Amygdala (tissue), 56 donors: ENCODE results near the gene NMRAL1.

Experiments
- DNase-seq, 56 donors: peaks; one replicate each; lab custom pipeline; 2025; lab: John Stamatoyannopoulos, UW

The NMRAL1 gene

DNA sequence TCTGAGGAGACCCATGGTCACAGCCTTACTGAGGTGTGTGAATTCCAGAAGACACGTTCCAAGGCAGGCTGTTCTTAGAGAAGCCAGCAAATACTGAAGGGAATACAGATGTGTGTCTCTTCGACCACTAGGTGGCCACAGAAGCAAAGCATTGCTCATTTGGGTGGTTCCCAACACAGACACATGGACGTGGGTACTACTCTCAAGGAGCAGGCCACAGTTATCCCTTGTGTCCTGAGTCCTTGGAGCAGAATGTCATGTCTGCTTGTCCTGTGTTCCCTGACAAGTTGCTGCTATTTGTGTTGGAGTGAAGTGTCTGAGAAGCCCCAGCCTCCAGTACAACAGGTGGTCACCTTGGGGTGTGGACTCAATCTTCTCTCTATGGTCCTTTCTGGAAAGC is 32.0 kb upstream of the NMRAL1 start:
- peak in 42 of 56 donors; percentile 19 to 81 (median 52) for DNase-seq

DNA sequence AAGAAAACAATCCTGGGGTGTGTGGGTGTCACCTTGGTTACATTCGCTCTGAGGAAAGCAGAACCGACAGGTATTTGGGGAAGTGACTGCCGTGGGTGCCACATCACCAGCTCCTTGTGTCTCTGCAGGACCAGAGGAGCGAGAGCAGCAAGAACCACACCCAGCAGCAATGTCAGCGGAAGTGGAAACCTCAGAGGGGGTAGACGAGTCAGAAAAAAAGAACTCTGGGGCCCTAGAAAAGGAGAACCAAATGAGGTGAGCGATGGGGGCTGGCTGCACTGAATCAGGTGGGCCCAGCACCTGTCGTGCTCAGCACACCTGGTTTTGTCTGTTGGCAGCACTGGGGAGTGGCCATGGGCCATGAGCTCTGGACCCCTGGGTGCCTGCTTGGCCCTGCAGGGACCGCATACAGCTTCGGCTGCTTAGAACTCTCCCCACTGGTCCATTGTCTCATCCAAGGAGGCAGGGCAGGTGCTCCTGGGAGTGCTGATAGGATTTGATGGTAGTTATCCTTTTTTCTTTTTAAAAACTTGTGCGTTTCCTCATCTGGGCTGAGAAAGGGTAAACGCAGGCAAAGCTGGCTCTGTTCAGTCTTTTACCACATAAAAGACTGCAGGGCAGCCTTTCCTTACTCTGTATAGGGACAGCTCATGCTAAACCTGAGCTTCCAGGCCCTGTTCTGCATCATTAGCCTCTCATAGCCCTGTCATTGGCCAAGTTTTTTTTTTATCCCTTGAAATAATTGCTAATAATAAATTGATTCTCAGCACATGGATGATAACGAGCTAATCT is 31.1 kb upstream of the NMRAL1 start:
- no peak for DNase-seq

DNA sequence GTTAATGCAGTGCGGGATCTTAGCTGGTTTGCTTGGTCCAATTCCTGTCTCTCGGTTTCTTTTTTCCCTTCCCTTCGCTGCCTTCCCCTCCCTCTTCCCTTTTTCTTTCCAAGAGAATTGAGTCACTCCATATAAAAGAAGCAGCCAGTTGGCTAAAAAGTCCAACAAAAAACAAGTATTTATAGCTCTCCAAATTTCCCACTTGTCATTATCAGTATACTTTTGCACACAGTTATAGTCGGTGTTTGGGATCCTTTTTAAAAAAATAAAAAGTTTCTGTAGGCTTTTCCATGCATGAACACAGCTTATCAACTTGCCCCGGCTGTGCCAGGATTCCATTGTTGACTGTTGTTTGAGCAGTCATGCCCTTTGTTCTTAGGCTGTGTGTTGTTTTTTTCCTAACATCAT is 26.6 kb upstream of the NMRAL1 start:
- peak in 7 of 56 donors; percentile 22 to 68 (median 39) for DNase-seq

DNA sequence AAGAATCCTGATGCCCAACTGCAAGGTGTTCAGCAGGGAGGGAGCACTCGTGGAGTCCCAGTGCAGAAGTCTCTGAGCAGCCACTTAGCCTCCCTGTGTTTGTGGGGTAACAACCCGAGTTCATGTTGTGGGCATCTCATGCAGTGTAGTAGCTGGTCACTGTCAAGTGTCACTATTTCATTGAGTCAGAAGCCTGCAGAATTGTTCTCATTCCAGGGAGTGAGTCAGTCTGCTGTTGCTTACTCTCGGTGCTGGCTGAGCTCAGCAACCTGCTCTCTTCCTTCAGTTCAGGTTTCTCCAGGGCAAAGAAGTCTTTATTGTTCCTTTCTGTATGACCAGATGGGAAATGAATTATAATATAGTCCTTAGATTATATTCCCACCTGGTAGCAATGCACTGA is 25.8 kb upstream of the NMRAL1 start:
- peak in 8 of 56 donors; percentile 25 to 47 (median 32) for DNase-seq

DNA sequence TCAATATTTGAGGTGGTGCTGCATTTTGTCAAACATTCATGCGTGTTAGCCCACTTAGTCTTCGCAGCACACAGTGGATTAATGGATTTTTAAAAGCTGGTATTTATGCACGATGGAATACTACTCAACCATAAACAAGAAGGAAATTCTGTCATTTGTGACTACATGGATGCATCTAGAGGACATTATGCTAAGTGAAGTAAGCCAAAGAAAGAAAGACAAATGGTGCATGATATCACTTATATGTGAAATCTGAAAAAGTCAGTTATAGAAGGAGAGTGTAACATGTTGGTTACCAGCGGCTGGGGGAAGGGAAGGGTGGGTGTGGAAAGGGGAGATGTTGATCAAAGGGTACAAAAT is 24.8 kb upstream of the NMRAL1 start:
- DNase-seq = no peak

DNA sequence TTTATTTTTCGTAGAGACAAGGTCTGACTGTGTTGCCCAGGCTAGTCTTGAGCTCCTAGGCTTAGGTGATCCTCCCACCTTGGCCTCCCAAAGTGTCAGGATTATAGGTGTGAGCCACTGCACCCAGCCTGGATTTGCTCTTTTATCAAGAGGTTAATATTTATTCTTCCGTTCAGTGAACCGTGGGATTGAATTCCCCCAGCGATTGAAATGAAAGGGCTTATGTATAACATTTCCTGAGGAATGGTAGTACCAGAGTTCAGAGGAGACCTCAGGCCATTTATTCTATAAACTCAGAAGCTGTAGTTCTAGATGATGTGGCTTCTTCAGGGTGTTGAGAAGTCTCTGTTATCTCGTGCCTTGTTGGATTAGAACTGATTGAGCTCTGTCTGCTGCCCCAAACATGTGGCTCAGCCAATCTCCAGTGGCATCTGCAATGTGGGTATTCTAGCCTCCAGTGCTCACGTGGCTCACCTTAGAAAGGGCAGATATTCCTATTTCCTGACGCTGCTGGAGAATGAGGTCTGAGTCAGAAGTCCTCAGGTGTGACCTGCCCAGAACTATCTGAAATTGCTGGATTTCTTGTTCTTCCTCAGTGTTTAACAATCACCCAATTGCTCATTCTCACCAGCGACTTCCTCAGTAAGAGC is 24.2 kb upstream of the NMRAL1 start:
- DNase-seq = no peak

DNA sequence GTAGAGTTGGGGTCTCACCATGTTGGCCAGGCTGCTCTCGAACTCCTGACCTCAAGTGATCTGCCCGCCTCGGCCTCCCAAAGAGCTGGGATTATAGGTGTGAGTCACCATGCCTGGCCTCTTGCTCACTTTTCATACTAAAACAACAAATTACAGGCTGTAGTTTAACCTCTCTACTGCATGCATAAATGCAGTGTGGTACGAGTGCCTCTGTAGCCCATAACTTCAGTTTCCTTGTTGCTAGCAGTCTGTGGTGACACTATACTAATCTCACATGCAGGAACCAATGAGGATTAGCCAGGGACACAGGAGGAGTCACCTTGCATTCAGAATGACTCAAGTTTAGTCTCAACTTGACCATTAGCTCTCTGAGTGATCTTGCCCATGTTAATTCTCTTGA is 21.9 kb upstream of the NMRAL1 start:
- no peak for DNase-seq

DNA sequence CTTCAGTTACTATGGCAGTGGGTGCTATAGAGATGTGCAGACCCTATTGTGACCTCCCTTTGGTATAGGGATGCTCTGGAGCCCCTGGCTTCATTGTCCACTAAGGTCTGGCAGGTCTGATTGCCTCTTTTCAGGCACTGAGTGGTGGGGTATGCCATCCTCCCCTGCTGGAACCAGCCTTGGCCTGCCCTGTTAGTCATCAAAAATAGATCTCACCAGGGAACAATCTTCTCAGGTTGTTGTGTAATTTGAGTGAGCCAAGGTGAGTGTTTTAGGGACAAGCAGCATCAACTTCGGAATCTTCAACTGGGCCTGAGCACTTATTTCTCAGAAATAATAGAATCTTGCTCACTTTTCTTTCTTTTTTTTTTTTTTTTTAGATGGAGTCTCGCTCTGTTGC is 21.3 kb upstream of the NMRAL1 start:
- DNase-seq = no peak

DNA sequence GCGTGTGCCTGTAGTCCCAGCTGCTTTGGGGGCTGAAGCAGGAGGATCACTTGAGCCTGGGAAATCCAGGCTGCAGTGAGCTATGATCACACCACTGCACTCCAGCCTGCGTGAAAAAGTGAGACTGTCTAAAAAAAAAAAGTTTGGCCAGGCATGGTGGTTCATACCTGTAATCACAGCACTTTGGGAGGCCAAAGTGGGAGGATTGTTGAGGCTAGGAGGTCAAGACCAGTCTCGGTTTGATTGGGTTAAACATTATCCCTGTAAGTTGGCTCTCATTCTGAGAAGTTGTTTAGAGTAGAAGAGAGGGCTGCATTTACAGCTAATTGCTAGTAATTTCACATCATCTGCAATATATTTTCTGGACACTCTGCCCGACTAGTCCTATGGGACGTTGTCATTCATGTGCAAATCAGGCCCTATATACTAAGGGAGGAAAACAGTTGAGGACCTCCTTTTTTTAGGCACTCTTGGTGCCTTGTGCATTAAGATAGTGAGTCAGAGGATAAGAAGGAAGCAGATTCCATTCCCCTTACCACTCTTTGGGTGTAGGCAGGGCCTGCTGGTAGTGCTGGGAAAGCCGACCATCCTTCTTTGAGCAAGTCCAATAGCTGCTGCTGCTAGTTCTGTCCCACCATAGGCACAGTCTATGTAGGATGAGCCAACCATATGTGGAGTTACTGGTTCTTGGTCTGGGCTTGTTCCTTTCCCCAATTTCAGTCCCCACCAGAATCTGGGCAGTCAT is 20.5 kb upstream of the NMRAL1 start:
- DNase-seq = no peak

DNA sequence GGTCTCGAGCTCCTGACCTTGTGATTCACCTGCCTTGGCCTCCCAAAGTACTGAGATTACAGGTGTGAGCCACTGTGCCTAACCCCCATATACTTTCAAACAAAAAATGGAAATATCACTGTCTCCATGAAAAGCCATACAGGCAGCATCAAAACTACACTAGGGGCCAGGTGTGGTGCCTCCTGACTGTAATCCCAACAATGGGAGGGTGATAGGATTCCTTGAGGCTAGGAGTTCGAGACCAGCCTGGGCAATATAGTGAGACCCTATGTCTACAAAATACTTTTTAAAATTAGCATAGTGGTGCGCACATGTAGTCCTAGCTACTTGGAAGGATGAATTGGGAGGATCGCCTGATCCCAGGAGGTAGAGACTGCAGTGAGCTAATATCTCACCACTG is 17.5 kb upstream of the NMRAL1 start:
- no peak for DNase-seq

DNA sequence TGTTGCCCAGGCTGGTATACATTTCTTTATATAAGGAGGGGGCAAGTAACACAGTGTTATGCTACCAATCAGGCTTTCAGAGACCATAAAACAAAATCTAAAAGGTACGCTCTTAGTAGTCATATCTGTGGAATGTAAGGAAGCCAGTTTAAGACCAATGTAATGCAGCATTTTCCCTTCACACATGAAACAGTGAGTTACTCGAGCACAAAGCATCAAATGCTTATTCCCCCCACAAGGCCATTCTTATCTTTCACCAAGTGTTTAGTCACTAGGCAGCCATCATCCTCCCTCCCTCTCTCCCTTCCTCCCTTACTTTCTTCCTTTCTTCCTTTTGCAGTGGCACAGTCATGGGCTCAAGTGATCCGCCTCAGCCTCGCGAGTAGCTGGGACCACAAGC is 14.6 kb upstream of the NMRAL1 start:
- no peak for DNase-seq

DNA sequence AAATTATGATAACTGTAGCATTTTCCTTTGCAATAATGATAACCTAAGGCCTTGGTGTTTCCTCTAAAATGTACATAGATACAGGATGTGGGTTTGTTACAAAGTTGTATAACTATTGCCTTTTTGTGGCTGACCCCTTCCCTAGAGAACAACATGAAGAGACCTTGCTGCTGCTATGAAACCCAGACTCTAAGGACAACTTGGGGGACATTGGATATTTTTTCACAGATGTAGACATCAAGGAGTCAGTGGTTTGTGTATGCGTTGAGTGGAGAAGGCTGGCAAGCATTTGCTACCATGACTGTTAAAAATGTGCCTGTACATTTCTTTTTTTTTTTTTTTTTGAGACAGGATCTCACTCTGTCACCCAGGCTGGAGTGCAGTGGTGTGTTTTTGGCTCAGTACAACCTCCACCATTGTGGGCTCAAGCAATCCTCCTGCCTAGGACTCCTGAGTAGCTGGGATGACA is 14.1 kb upstream of the NMRAL1 start:
- no peak for DNase-seq

DNA sequence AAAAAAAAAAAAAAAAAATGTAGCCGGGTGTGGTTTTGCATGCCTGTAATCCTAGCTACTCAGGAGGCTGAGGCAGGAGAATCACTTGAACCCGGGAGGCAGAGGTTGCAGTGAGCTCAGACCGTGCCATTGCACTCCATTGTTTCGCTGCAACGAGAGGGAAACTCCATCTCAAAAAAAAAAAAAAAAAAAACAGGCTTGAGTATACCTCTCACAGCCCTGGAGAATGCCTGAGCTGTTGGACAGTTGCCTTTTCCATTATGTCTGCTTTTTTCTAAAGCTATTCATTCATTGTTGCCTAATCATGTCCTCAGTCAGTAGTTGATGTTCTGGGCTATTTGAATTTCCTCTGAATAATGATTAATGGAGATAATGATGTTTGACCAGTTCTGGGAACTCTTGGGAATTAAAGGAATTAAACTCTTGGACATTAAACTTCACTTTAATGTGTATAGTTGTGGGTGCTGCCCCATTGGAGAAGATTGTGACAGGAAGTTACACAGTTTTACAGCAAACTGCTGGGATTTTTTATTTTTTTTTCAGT is 13.6 kb upstream of the NMRAL1 start:
- DNase-seq = no peak

DNA sequence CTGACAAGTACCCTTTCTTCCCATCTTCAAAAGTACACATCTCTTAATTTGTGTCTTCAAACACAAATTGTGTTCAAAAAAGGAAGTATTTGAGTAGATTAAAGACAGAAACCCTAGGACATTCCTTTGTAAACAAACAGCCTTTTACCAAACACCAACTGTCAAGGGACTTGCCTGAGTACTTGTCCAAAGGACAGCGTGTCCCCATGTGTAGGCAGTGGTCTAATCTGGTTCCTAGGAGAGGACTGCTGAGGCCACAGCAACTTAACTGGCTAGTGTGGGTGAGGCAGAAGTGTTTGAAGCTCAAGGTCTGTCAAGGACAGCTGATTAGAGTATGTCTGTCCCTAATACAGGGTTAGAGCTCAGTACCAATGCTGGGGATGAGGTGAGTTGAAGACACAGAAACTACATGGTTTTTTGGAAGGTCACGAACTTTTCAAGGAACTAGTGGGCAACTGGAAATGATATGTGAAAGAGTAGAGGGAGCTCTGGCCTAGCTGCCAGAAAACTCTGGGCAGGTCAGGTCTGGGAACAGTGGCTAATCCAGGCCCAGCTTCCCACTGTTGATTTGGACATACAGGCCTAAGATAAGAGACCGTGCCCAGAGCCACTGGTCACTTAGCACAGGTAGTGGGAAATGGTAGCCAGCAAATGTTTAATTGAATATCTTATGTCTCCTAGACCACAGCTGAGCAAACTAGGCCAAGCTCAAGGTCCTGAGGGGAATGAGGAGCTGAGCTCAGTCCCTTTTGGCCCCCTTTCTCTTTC is 11.9 kb upstream of the NMRAL1 start:
- DNase-seq = no peak

DNA sequence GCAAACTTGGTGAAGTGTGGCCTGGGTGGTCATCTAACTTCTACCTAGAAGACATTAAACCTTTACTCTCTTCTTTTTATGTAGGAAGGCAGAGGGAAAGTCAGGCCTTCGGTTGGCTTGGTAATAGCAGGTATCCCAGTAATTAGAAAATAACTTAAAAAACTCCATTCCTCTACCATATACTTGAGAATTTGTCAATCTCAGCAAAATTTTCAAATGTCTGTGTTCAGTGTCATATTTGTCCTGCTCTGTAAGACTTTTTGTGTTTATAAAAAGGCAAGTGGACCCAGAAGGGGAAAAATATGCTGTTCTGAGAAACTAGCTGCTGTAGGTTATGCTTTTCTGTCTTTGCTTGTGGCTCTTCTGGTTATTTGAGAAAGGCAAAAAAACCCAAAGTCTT is 7.5 kb upstream of the NMRAL1 start:
- no peak for DNase-seq

DNA sequence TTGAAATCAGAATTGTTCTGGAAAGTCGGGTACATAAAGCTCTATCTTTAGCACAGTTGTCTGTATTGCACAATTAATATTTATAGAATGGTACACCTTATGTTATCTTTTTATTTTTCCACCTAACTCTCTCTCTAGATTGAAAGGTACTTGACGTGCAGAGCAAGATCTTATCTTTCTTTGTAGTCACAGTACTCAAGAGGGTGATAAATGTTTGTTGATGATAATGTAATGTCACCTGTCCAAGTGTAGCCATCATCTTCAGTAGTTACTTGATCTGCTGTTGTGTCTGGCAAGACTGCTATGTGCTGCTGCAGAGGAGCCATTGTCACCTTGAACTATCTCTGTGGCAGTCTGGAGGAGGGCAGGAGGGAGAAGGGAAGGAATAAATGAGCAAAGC is 7.1 kb upstream of the NMRAL1 start:
- no peak for DNase-seq

DNA sequence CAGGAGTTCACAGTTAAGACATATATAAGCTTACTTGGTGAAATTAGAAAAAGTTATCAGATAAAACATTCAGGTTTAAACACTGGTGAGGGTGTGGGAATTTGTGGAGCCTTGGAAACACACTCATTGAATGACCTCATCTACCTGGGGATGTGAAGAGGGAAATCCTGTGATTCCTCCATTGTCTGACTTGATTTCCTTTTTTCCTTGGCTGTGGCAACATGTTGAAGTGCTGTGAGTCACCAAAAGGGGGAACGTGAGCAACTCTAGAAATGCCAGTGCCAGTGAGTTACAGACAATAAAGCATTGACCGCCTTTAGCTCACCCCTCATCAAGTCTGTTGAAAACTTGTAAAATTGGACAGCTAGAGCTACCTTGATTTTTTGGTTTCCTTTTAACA is 3.5 kb upstream of the NMRAL1 start:
- peak in 1 of 56 donors; percentile 6 for DNase-seq

DNA sequence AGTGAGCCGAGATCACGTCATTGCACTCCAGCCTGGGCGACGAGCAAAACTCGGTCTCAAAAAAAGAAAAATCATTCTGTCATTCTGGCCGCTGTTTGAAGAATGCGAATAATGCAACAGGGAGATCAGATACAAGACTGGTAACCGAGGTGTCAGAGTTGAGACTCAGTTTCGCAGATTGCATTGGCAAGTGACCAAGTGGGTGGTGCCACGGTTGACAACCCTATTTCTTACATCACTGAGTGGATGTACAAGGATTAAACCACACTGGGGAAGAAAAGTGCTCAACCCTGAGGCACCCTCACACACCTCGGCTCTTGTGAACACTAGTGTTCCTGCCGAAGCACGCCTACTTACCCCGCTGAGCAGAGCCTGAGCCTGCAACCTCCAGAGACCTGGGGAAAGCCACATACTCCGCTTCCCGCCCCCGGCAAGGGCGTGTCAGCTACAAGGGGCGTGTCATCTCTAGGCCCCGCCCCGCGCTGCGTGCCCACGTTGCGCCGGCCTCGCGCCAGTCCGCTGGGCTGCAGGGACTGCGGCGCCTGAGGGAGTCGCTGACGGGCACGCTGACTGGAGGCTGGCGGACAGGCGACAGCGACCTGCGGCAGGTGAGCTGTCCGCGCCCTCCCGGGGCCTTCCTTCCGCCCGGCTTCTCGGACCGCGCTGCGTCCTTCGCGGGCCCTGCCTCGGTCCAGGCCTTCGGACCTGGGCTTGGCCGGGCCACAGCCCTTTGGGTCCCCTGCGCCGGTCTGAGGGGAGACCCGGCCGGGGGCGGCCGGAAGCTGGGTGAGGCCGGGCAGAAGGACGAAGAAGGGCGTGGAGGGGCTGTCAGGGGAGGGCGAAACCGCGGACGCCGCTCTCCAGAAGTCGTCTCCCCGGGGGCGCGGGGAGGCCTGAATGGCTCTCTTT is 1.7 kb upstream of the NMRAL1 start, which contains the start of gene HMOX2:
HMOX2 (plus strand) TSS at position 519 of the 909 bp plus-strand sequence. CDS start 29,127 bp downstream, outside the sequence.
- DNase-seq = peak; percentile 26 to 96 (median 86)

DNA sequence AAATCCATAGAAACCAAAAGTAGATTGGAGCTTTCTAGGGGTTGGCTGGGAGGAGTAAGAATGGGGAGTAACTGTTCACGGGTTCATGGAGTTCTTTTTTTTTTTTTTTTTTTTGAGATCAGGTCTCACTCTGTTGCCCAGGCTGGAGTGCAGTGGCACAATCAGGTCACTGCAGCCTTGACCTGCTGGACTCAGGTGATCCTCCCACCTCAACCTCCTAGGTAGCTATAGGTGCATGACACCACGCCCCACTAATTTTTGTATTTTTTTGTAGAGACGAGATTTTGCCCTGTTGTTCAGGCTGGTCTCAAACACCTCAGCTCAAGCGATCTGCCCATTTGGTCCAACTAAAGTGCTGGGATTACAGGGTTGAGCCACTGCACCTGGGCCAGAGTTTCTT is 1.5 kb downstream of the NMRAL1 start:
- DNase-seq = no peak
